RWPE1 (cell line): Measurements from ENCODE around the gene TCERG1L.

ENCODE experiments used
- CTCF ChIA-PET: fragments of 350-600 bp; sonication (Branson Sonifier 250); formaldehyde crosslinking; extraction: SDS; loops from one replicate; lab custom pipeline; 2021; lab: Yijun Ruan, JAX
- POLR2A ChIA-PET: fragments of 400-600 bp; formaldehyde crosslinking; extraction: SDS; loops from one replicate; lab custom pipeline; 2020; ENCODE audit warnings: antibody characterized with exemption; ENCODE audit not compliant: low non-redundant PET; lab: Yijun Ruan, JAX
- DNase-seq: peaks from one replicate; pipeline ENCODE4 v3.0.0; 2012; ENCODE audit warnings: low spot score
- H3K27ac ChIP-seq: fragments of 450-650 bp; 2 replicates; pipeline ENCODE4 v1.5.1; 2017
- CTCF ChIP-seq: fragments of 450-650 bp; conservative IDR thresholded peaks from 2 replicates; pipeline ENCODE4 v1.5.1; 2017; ENCODE audit warnings: low read depth, mild to moderate bottlenecking

TCERG1L gene

GRCh38 chr10:131219584-131219886, 92.0 kb downstream of the TCERG1L start:
- no peak for TF ChIP-seq CTCF
- no peak for DNase-seq
- H3K27ac ChIP-seq: no peak overlapping the region
- ChIA-PET POLR2A (no interaction called here), CTCF (no interaction called here)

DNA sequence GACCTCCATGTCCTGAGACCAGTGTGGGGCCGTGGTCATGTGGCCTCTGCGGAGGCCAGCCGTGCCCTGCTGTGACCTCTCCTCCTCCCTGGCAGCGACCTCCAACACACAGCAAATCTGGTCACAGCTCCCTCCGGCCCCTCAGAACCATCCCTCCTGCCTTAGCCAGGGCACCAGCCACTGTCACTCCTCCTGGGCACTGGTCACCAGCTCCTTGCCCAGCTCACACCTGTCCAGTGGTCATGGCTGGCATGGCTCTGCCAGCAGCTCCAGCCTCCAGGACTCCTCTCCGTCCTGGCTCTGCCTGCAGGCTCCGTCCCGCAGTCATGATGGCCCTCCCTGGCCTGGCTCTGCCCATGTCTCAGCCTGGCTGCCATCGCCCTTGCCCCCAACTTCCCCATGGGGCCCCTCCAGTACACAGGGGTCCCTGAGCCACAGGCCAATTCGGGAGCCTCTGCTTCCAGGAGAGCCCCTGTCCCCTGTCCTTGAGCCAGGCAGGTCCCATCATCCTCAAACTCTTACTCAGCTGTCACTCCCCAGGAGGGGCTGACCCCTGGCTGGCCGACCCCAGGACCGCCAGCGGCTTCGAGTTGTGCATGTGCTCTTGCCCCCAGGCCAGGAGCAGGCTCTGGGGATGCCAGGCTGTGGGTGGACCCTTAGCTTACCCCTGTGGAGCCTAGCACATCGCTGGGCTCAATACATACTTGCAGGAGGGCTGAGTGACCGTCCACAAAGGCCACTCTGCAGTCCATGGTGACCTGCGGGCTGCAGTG, 92.5 kb downstream of the TCERG1L start:
- no peak overlapping the region for H3K27ac ChIP-seq
- DNase-seq: no peak
- TF ChIP-seq CTCF: no peak
- ChIA-PET POLR2A (no interaction called here), CTCF (no interaction called here)

DNA sequence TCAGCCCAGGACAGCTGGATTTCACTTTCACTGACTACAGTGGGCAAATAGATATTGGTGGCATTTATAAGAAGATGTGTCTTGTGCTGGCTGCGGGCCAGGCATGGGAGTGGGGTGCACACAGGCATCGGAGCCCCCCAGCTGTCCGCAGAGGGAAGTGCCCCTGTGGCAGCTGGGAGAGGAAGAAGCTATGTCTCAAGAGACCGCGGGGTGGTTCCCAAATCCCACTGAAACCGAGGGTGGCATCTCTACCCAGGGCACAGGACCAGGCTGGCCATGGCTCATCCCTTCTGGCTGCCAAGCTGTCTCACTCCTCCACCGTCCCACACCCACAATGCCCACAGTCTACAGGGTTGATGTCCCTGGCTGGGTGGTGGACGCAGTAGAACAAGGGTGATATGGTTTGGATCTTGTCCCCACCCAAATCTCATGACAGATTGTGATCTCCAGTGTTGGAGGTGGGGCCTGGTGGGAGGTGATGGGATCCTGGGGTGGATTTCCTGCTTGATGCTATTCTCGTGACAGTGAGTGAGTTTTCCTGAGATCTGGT, 94.8 kb downstream of the TCERG1L start:
- no peak for TF ChIP-seq CTCF
- CTCF ChIA-PET: no interaction called here
- POLR2A ChIA-PET: no interaction called here
- no peak for DNase-seq
- no peak overlapping the region for H3K27ac ChIP-seq

GRCh38 chr10:131215776-131216175, 95.7 kb downstream of the TCERG1L start:
- ChIA-PET CTCF (no interaction called here), POLR2A (no interaction called here)
- DNase-seq: no peak
- H3K27ac ChIP-seq: no peak overlapping the region
- no peak for TF ChIP-seq CTCF

DNA sequence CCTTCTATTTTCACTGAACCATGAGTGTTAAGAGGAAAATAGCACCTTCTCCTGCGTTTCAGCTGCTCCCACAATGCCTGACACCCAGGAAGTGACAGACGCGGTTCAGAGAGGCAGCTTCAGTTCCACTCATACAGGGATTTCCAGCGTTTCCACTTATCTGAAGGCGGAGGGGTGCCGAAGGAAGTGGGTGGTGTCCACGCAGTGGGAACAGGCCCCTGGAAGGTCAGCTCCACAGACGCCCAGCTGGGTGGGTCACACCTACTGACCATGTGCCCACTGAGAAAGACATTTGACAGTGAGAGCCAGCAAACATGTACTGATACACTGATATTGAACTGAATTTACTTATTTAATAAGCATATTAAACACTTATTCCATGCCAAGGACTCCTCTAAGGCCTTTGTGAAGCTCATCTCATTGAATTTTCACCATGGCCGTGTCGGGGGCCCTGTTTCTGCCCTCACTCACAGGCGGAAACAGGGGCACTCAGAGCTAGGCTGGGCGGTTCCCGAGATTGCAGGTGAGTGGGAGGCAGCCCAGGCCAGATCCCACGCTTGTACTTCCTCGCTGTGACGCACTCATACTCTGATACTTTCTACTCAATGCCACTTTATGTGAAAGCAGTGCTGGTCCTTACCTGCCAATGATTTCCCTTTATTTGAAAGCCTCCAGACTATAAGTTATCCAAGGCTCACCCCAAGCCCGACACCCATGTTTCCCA, 96.8 kb downstream of the TCERG1L start:
- ChIA-PET POLR2A (no interaction called here), CTCF (no interaction called here)
- H3K27ac ChIP-seq: no peak overlapping the region
- no peak for DNase-seq
- no peak for TF ChIP-seq CTCF

DNA sequence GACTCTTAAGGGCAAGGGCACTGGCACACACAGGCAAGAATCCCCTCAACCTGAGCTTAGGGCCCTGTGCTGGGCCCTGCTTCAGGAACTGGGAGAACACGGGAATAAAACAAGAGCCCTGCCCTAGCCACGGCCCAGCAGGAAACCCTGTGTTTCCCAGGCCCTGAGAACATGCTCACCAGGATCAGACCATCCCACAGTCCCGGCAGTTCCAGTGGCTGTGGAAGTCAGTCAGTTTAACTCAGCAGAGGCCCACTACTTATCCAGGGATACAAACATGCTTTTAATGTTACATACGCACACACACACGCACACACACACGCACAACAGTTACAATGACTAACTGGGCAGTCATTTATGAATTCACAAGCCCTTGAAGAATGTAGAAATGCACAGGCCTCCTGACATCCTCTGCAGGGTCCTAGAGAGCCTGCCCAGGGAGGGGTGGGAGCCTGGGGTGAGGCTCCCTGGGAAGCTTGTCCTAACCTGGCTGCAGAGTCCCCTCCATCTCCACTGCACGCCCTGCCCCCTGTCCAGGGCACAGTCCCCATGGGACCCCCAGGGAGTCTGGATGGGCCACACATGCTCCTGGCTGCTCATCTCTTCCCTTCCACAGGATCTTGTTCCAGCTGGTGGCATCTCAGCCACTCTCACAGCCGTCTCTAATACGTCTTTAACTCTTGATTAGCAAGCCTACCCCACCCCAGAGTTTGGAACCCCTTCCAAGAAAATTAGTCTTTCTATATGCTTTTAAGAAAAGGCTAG, 97.6 kb downstream of the TCERG1L start:
- H3K27ac ChIP-seq: no peak overlapping the region
- no peak for DNase-seq
- ChIA-PET CTCF (no interaction called here), POLR2A (no interaction called here)
- TF ChIP-seq CTCF: no peak
